MCF 10A (cell line): ENCODE measurements around the gene MCTP1. TPM values are rescaled to one million over a fixed set of nuclear protein-coding genes. Genes with fewer than 3 reads are reported as not detected.

Experiments
- BruUV-seq: library from RNA; stranded (reverse); fragments of 400-500 nt; replicated peaks from 2 replicates; lab custom pipeline; 2021; lab: Mats Ljungman, UMichigan
- CTCF ChIA-PET: fragments of 300-600 bp; sonication (Branson Sonifier 250); formaldehyde crosslinking; extraction: SDS; loops from one replicate; lab custom pipeline; 2021; ENCODE audit warnings: antibody characterized with exemption, inconsistent platforms; lab: Yijun Ruan, JAX
- POLR2A ChIA-PET: fragments of 300-600, 350-650 bp; sonication (Branson Sonifier 250); formaldehyde crosslinking; extraction: SDS; loops from one replicate; lab custom pipeline; 2020; ENCODE audit warnings: antibody characterized with exemption, inconsistent platforms; lab: Yijun Ruan, JAX
- DNase-seq: peaks from one replicate; pipeline ENCODE4 v3.0.0-alpha.2; 2018; ENCODE audit not compliant: unreplicated experiment
- H3K27ac Mint-ChIP-seq: one replicate; pipeline ENCODE4 v1.8.0; 2022; ENCODE audit warnings: mild to moderate bottlenecking, low read depth, mixed read lengths; ENCODE audit not compliant: unreplicated experiment
- H3K27me3 Mint-ChIP-seq: one replicate; pipeline ENCODE4 v1.8.0; 2022; ENCODE audit warnings: mixed read lengths; ENCODE audit not compliant: insufficient read depth, unreplicated experiment
- H3K36me3 Mint-ChIP-seq: one replicate; pipeline ENCODE4 v1.8.0; 2022; ENCODE audit warnings: mild to moderate bottlenecking, moderate library complexity, mixed read lengths; ENCODE audit not compliant: insufficient read depth, unreplicated experiment
- H3K4me1 Mint-ChIP-seq: one replicate; pipeline ENCODE4 v1.8.0; 2022; ENCODE audit warnings: mixed read lengths; ENCODE audit not compliant: insufficient read depth, unreplicated experiment
- H3K4me3 Mint-ChIP-seq: one replicate; pipeline ENCODE4 v1.8.0; 2022; ENCODE audit warnings: mild to moderate bottlenecking, moderate library complexity, mixed read lengths; ENCODE audit not compliant: unreplicated experiment
- H3K9me3 Mint-ChIP-seq: one replicate; pipeline ENCODE4 v1.8.0; 2022; ENCODE audit warnings: mixed read lengths; ENCODE audit not compliant: unreplicated experiment
- intact Hi-C: fragments of 100-400 bp; cut with micrococcal nuclease; formaldehyde crosslinking; loops from 2 replicates; pipeline ENCODE4 v1.14.1; 2022
- total RNA-seq: library from RNA; stranded (reverse); gene quantifications from 2 replicates; pipeline ENCODE4 v1.2.3, GENCODE V29; 2022
- TF ChIP-seq, protein P1 (sequence below): fragments of 200-600 bp; IDR thresholded peaks from one replicate; pipeline ENCODE4 v1.8.0; 2022; ENCODE audit warnings: antibody characterized with exemption, mild to moderate bottlenecking; ENCODE audit not compliant: unreplicated experiment

The MCTP1 gene
- total RNA-seq, 1 experiment from 2014 or later = 40.3 TPM

DNA sequence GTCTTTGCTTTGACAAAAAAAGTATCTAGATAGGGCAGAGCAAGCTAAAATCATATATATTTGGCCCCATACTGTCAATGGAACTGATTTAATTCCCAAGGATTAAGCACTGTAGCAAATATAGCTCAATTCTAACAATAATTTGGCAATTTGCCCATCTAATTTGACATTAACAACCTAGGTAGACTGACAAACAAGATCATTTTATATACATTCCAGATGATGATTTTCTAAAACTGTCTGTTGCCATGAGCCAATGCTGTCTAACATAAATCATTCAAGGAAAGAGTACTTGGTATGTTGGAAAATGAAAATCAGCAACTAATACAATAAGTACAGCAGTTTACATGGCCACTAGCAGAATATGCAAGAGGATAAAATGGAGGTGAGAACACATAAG, 32.1 kb downstream of the MCTP1 start:
- H3K9me3 Mint-ChIP-seq = no peaks in the 10 kb centered on the region
- no peak overlapping the region for H3K4me3 Mint-ChIP-seq
- H3K27ac Mint-ChIP-seq = no peak overlapping the region
- no peak for DNase-seq
- no peaks in the 10 kb centered on the region for H3K27me3 Mint-ChIP-seq
- no peaks in the 10 kb centered on the region for H3K36me3 Mint-ChIP-seq
- ChIA-PET POLR2A (no interaction called here), CTCF (interaction anchor here (0.6 to 0.8 kb wide), 3 partner anchors 10 to 286 kb away, joined by 3 read pairs; no protein-coding TSS in a partner anchor)
- H3K4me1 Mint-ChIP-seq = peaks cover 8% of the 10 kb centered on the region
- intact Hi-C loops = no loop called here
- no TSS peak for BruUV-seq
- TF ChIP-seq, protein P1, sequence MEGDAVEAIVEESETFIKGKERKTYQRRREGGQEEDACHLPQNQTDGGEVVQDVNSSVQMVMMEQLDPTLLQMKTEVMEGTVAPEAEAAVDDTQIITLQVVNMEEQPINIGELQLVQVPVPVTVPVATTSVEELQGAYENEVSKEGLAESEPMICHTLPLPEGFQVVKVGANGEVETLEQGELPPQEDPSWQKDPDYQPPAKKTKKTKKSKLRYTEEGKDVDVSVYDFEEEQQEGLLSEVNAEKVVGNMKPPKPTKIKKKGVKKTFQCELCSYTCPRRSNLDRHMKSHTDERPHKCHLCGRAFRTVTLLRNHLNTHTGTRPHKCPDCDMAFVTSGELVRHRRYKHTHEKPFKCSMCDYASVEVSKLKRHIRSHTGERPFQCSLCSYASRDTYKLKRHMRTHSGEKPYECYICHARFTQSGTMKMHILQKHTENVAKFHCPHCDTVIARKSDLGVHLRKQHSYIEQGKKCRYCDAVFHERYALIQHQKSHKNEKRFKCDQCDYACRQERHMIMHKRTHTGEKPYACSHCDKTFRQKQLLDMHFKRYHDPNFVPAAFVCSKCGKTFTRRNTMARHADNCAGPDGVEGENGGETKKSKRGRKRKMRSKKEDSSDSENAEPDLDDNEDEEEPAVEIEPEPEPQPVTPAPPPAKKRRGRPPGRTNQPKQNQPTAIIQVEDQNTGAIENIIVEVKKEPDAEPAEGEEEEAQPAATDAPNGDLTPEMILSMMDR = no peak

DNA sequence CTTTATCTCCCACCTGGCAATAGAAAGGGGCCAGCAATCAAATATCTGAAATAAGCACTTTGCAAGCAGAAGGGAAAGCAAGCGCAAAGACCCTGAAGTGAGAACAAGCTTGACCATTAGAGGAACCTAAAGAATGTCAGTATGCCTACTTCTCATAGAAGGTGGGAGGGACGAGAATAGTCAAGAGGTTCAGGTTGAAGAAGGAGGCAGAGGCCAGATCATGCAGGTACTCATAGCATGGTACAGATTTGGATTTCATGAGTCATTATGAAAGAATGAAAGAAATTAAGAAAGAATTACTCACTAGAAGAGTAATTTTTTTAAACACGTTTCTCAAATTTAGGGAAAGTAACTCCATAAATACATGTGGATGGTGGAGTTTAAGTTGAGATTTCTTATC, 33.7 kb downstream of the MCTP1 start:
- no peak overlapping the region for H3K4me3 Mint-ChIP-seq
- H3K36me3 Mint-ChIP-seq = no peaks in the 10 kb centered on the region
- H3K27ac Mint-ChIP-seq = no peak overlapping the region
- TF ChIP-seq, protein P1 = no peak
- ChIA-PET POLR2A (interaction anchor here (1.7 kb wide), 1 partner anchor 286 kb away, joined by 3 read pairs; no protein-coding TSS in a partner anchor), CTCF (interaction anchor here (1.9 to 2.0 kb wide), 2 partner anchors 11 to 284 kb away, joined by 8 to 10 read pairs; no protein-coding TSS in a partner anchor)
- no peaks in the 10 kb centered on the region for H3K9me3 Mint-ChIP-seq
- H3K27me3 Mint-ChIP-seq = no peaks in the 10 kb centered on the region
- DNase-seq = no peak
- no TSS peak for BruUV-seq
- intact Hi-C loops = no loop called here
- peaks cover 8% of the 10 kb centered on the region for H3K4me1 Mint-ChIP-seq

DNA sequence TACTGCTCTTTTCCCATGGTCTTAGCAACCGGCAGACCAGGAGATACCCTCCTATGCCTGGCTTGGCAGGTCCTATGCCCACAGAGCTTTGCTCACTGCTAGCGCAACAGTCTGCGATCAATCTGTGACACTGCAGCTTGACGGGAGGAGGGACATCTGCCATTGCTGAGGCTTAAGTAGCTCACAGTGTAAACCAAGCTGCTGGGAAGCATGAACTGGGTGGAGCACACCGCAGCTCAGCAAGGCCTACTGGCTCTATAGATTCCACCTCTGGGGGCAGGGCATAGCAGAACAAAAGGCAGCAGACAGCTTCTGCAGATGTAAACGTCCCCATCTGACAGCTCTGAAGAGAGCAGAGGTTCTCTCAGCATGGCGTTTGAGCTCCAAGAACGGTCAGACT, 40.4 kb downstream of the MCTP1 start:
- intact Hi-C loops = no loop called here
- CTCF ChIA-PET = interaction anchor here (2.1 kb wide), 1 partner anchor 277 kb away, joined by 7 read pairs; no protein-coding TSS in a partner anchor
- TF ChIP-seq, protein P1 = no peak

DNA sequence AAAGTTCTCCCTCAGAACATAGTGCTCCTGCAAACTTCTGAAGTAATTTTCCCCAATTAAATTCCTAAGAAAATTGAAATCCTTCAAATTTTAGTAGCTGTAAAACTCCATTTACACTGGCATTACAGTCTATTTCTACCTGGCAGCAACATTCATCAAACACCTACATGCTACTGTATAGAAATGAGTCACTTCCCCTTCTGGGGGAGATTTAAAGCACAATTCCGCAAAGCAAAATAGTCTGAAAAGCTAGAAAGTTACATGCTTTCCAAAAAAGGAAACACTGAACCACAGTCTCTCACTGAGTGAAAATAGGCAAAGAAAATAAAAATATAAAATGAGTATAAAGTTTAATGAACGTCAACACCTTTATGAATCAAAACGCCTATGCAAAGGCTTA, 43.3 kb downstream of the MCTP1 start:
- Mint-ChIP-seq H3K4me1 (peaks cover 6% of the 10 kb centered on the region), H3K27me3 (peaks cover 16% of the 10 kb centered on the region), H3K4me3 (no peak overlapping the region), H3K36me3 (no peaks in the 10 kb centered on the region), H3K9me3 (no peaks in the 10 kb centered on the region), H3K27ac (no peak overlapping the region)
- intact Hi-C loops = no loop called here
- ChIA-PET CTCF (interaction anchor here (1.0 to 7.1 kb wide), 6 partner anchors 10 to 274 kb away, joined by 3 to 117 read pairs (median 4); no protein-coding TSS in a partner anchor), POLR2A (no interaction called here)
- no peak for DNase-seq
- no TSS peak for BruUV-seq
- TF ChIP-seq, protein P1 = no peak

More for the DNA sequence above, 40.4 kb downstream of the MCTP1 start:
- no peaks in the 10 kb centered on the region for H3K9me3 Mint-ChIP-seq
- no peaks in the 10 kb centered on the region for H3K36me3 Mint-ChIP-seq
- BruUV-seq = no TSS peak
- no peak for DNase-seq
- H3K4me1 Mint-ChIP-seq = no peaks in the 10 kb centered on the region
- POLR2A ChIA-PET = no interaction called here
- H3K4me3 Mint-ChIP-seq = no peak overlapping the region
- peaks cover 16% of the 10 kb centered on the region for H3K27me3 Mint-ChIP-seq
- H3K27ac Mint-ChIP-seq = no peak overlapping the region
